ENCODE results near the gene ACOT11.

DNA sequence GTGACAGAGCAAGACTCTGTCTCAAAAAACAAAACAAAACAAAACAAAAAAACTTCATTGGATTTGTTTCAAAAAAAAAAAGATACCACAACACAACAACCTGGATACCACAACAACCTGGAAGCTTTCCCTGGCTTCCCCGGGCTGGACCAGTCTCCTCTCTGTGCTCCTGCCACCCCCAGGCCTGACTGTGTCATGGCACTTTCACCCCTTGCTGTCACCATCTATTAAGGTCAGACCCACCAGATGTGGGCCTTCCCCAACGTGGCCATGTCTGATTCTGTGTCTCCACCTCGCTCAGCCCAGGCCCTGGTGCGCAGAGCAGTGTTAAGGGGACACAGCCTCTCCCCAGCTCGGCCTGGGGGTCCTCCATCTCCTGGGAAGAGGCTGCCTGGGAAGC, 28.3 kb upstream of the ACOT11 start:
- no peak for TF ChIP-seq SP1 (IDR thresholded peaks at IDR 0.05)
- TF ChIP-seq SUZ12 (IDR thresholded peaks at IDR 0.05), result no peak
- TF ChIP-seq, protein P1, sequence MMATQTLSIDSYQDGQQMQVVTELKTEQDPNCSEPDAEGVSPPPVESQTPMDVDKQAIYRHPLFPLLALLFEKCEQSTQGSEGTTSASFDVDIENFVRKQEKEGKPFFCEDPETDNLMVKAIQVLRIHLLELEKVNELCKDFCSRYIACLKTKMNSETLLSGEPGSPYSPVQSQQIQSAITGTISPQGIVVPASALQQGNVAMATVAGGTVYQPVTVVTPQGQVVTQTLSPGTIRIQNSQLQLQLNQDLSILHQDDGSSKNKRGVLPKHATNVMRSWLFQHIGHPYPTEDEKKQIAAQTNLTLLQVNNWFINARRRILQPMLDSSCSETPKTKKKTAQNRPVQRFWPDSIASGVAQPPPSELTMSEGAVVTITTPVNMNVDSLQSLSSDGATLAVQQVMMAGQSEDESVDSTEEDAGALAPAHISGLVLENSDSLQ (IDR thresholded peaks at IDR 0.05), result no peak
- TF ChIP-seq FOXA1 (IDR thresholded peaks at IDR 0.05), result no peak

All from HEK293T (cell line).